Stimulated activated CD8-positive, alpha-beta memory T cell treated with anti-CD3 and anti-CD28 coated beads, Interleukin-4, amount 100 ng/mL, for 4 hours (primary cell): ENCODE measurements around the gene ATF6.
"Not testable (repeated sequence)": the region's sequence is repeated elsewhere in the genome, so short reads cannot be mapped to it uniquely, and the experiment has no call there.

ENCODE experiments used
- DNase-seq, 2 donors: peaks; one replicate each; pipeline ENCODE4 v3.0.0-alpha.2; 2020; ENCODE audit warnings: low read depth in 2 of 2, low spot score in 1 of 2

ATF6 gene, protein sequence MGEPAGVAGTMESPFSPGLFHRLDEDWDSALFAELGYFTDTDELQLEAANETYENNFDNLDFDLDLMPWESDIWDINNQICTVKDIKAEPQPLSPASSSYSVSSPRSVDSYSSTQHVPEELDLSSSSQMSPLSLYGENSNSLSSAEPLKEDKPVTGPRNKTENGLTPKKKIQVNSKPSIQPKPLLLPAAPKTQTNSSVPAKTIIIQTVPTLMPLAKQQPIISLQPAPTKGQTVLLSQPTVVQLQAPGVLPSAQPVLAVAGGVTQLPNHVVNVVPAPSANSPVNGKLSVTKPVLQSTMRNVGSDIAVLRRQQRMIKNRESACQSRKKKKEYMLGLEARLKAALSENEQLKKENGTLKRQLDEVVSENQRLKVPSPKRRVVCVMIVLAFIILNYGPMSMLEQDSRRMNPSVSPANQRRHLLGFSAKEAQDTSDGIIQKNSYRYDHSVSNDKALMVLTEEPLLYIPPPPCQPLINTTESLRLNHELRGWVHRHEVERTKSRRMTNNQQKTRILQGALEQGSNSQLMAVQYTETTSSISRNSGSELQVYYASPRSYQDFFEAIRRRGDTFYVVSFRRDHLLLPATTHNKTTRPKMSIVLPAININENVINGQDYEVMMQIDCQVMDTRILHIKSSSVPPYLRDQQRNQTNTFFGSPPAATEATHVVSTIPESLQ

DNA sequence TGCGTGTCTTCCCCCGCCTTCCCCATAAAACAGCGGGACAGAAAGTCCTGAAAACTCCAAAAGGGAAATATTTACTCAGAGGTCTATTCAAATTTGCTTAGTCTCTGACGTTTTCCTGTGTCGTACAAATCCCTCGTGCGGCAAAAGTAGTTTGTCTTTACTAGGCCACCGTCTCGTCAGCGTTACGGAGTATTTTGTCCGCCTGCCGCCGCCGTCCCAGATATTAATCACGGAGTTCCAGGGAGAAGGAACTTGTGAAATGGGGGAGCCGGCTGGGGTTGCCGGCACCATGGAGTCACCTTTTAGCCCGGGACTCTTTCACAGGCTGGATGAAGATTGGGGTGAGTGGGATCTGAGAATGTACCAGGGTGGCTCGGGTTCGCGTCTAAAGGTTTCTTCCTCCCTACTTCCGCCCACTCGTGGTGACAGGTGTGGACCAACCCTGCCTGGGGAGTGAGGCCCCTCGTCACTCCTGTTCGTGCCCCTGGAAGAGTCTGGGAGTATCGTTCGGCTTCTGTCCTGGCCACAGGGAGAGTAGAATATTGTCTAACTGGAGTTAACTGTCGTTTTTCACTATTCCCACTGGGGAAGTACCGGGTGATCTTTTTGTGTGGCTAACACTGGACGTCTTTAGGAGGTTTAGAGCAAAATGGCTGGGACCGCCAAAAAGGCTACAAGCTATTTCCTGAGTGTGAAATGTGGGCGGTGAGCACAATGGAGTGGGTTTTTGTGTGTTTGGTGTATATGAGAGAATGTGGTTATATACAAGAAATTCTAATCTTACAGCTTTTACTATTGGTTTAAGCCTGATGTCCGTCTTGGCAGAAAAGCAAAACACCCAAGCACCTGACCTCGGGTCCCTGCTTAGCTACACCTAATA, at the start of gene ATF6:
ATF6 (plus strand) TSS at position 219 of the 880 bp plus-strand sequence; CDS start at position 260, 41 bp downstream.
- DNase-seq: peak; percentile 56 to 60

DNA sequence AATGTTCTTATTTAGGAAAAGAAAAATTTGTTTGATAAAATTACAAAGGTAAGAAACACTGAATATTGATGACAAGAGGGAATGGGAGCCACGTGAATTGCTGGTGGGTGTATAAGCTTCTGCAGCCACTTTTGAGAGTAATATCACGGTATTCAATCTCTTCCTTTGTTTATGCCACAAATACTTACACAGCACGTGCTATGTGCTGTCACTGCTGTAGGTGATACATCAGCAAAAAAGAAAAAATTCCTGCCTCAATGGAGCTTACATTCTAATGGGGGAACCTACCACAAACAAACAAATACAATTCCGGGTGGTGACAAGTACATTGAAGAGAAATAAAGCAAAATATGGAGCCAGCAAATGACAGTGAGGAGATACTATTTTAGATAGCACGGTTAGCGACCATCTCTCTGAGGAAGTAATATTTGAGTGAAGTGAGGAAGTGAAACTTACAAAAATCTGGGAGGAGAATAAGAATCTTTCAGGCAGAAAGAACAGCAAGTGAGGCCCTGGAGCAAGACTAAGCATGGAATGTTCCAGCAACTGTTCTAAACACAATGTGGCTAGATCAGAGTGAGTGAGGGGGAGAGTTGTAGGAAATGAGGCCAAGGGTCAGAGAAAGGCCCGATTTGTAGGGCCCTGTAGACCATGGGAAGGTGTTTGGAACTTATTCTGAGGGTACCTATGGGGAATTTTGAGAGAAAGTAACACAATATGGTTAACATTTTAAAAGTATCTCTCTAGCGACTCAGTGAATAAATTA, 47.4 kb upstream of the ATF6 start:
- no peak for DNase-seq

DNA sequence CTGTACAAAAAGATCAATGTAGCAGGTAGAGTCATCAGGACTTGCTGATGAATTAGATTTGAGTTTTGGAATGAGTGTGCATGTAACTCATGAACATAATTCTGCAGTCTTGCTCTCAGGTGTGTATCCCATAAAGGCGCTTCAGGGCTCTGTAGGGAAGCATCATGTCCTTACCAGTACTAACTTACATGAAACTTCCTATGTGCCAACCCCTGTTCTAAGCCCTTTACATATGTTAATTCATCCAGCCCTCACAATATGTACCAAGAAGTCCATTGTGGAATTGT, 46.9 kb upstream of the ATF6 start:
- DNase-seq: no peak

DNA sequence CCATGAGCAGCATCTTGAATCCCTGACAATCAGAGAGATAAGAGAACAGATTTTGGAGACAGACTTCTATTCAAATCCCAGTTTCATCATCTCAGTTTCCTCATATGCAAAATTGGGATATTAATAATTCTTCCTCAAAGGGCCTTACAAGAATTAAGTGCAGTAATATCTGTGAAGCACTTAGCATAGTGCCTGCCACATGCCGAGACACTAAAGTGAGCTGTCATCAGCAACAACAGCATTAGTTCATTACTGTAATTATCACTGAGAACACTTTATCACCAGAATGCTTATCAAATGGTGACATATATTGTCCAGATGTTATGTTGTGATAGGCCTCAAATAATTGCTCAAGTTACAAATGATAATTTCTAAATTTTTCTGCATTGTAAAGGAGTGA, 45.7 kb upstream of the ATF6 start:
- no peak for DNase-seq

DNA sequence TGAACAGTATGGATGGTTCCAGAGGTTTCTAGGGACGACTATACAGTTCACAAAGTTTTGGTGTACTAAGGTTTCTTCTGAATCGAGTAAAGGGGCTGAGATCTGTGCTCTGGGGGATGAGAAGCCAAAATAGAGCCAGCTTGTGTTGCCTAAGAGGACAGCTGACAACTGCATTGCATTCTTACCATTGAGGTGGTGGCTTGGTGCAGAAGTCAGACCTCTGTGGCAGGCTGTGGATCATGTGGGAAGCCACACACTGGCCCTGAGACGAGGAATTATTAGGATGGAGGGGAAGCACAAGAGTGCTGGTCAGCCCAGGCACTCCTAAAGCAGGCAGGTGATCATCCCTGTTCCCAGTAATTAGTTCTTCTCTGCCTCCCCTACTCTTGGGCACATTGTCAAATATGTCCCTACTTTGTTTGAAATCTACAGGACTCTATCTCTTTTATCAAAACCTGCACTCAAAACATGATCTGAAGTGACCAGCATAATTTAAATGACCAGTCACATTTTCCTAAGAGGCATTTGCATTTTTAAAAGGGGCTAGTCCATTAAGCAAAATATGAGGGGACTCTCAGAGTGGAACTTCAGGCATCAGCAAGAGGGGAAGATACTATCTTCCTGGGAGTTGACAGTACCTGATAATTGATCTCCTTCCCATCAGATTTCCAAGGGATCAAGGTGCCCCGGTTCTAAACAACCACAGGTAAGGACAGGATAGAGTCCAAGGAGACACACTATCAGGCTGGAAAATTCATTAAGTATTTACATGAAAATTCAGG, 45.0 kb upstream of the ATF6 start, which contains the start of gene FCRLB:
FCRLB (plus strand) TSS at position 589 of the 782 bp plus-strand sequence. CDS start 1,129 bp downstream, outside the sequence.
- no peak for DNase-seq

DNA sequence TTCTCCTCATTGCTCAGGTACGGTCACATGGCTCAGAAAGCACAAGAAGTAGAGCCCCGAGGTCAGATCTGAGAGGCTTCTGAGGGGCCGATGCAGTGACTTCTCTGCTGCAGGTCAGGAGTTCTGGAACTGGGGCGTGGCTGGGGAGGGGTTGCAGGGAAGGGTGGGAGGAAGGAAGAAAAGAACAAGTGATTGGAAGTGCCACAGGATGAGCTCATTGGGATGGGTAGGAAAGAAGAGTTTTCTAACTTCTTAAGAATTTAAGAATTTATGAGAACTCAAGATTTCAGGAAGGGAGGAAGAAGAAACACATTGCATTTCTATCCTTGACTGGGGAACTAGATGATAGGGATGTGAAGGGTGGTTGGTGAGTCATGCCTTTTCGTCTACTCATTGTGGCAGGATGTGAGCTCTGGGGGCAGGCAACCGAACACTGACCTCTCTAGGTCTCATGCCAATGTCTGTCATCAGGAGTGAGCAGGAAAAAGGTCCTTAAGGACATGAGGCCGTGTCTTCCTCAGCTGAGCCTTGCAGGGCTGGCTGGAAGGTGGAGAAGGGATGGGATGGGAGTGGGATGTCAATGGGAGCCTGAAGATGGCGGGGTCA, 44.3 kb upstream of the ATF6 start:
- DNase-seq: no peak

DNA sequence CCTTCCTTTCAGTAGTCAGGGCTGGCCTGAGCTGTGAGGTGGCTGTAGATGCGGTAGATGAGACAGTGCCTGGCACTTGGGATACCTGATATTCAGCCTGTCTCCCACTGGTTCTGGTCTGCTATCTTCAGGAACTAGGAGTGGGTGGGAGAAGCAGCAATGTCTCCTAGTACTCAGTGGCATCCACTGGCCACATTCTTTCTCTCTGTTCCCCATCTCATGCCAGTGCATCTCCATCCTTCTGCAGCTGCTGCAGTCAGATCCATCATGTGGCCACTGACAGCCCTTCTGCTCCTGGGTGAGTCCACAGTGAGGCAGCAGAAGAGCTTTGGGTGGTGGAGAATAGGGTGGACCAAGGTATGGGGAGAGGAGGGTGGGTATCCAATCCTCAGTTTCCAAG, 43.7 kb upstream of the ATF6 start:
- DNase-seq: no peak

DNA sequence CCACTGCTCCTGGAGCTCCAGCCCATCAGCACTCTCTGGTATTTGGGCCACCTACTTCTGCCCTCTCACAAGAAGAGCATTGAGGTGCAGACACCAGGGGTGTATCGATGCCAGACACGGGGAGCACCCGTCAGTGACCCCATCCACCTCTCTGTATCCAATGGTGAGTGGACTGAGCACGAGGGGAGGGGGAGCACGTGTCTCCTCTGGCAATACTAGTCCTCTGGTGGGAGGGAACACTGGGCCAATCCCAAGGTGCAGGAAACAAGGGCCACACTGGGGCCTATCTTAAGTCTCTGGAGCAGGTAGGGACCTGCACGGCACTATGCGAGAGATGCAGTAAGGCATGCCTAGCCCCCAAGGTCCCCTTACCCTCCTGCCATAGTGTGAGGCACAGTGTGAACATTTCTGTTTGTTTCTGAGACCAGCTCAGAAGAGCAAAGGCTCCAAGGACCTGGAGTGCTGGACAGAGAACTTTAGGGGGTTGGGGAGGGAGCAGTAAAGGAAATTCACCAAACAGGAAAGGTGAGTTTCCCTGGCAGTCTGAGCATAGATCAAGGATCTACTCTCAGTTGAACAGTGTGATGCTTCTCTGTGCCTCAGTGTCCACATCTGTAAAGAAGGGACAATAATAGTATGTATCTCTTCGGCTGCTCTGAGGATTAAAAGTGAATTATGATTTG, 42.5 kb upstream of the ATF6 start:
- DNase-seq: no peak

DNA sequence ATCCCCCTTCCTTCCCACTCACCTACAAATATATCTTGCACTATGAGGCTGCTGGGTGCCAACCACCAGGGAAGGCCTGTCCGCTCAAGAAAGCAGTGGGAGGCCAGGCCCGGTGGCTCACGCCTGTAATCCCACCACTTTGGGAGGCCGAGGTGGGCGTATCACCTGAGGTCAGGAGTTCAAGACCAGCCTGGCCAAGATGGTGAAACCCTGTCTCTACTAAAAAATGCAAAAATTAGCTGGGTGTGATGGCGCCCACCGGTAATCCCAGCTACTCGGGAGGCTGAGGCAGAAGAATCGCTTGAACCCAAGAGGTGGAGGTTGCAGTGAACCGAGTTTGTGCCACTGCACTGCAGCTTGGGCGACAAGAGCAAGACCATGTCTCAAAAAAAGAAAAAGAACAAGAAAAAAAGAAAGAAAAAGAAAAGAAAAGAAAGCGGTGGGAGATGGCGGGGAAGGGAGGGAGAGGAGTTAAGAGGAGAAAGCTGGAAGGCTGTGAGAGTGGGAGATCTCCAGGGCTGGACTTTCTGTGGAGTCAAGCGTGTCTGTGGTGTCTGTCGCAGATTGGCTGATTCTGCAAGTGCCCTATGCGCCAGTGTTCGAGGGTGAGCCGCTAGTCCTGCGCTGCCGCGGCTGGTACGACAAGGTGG, 40.7 kb upstream of the ATF6 start:
- DNase-seq: not testable (repeated sequence)

DNA sequence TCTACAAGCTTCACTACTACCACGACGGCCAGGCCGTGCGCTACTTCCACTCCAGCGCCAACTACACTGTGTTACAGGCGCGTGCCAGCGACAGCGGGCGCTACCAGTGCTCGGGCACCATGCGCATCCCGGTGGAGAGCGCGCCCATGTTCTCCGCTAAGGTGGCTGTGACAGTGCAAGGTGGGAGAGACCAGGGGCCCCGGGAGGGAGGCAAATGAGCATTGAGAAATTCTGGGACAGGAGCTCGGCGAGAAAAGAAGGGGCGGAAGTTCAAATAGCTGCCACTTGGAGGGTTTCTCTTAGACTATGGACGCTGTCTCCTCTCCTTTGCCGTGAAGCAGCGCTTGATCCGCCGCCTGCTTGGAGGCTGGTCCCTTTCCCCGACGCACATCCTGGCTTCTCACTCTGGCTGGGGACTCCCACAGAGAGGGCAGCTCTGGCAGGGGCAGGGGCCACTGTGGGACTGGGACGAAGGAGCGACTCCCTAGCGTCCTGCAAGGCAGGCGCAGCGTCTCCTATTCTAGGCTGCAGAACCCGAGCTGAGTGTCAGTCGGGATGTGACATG, 40.1 kb upstream of the ATF6 start:
- no peak for DNase-seq

DNA sequence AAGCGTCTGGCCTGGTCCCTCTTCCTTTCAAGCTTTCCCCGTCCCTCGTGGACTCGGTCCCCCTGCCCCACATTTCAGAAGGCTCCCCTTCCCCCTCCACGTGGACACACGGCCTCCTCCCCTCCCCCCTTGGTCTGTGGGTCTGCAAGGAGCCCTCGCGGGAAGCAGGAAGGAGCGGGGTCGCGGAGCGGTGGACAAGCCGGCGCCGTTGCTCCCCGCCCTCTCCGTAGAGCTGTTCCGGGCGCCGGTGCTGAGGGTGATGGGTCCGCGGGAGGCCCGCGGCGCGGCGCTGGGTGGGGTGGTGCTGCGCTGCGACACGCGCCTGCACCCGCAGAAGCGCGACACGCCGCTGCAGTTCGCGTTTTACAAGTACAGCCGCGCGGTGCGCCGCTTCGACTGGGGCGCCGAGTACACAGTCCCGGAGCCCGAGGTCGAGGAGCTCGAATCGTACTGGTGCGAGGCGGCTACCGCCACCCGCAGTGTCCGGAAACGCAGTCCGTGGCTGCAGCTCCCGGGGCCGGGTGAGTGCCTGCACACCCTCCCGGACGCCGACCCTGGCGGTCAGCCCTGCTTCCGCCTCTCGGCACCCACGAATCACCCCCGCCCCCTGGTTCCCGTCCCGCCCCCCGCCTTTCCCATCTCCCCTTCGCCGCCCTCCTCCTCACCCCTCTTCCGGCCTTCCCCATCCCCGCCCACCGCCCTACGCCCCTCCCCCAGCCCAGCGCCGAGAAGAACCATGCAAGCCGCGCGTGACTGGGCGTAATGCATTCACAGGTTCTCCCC, 39.5 kb upstream of the ATF6 start:
- peak; percentile 25 to 64 for DNase-seq

DNA sequence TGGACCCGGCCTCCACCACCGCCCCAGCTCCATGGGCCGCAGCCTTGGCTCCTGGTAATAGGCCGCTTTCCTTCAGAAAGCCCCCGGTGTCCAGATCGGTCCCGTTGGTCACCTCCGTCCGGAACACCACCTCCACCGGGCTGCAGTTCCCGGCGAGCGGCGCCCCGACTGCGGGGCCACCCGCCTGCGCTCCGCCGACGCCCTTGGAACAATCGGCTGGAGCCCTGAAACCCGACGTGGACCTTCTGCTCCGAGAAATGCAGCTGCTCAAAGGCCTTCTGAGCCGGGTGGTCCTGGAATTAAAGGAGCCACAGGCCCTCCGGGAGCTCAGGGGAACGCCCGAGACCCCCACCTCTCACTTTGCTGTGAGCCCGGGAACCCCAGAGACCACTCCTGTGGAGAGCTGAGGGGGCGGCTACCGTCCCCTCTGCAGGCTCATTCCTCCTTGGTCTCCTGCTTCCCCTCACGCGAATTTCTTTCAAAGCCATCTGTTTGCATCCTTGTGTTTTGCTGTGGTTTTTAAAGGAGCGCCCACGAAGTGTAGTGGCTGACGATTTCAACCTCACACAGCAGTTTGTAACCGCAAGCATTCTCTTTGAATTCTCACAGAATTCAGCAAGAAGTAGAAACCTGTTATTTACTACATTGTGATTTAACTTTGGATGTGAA, 38.7 kb upstream of the ATF6 start:
- DNase-seq: peak in 1 of 2 donors; percentile 15

DNA sequence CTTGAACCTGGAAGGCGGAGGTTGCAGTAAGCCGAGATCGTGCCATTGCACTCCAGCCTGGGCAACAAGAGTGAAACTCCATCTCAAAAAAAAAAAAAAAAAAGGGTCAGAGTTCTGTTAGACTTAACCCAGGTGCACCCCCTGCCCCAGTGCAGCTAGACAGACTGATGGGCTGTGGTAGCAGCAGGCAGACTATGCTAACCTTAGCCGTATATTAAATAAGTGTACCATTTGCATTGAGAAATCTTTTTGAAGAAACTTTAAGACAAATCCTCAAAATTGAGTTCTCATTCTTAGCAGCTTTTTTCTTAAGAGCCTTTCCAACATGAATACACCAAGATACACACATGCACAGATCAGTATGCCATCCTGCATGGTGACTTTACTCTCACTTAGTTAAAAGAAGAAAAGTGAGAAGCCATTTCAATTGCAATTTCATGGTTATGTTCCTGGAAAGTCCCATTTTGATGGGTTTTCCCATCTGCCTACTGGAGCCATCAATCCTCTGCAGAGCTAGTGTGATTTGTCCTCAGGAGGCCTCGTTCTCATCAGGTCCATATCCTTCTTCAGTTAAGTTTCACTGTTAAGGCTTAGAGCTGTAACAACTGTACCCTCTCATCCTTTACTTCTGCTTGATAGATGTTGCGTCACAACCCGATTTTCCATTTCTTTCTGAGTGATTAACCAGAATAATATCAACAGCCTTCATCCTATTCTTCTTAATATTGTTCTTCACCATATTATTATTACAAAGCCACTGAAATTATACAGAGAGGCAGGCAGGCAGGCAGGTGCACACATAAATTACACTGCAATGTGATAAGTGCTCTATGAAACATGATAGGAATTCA, 37.5 kb upstream of the ATF6 start:
- no peak for DNase-seq

DNA sequence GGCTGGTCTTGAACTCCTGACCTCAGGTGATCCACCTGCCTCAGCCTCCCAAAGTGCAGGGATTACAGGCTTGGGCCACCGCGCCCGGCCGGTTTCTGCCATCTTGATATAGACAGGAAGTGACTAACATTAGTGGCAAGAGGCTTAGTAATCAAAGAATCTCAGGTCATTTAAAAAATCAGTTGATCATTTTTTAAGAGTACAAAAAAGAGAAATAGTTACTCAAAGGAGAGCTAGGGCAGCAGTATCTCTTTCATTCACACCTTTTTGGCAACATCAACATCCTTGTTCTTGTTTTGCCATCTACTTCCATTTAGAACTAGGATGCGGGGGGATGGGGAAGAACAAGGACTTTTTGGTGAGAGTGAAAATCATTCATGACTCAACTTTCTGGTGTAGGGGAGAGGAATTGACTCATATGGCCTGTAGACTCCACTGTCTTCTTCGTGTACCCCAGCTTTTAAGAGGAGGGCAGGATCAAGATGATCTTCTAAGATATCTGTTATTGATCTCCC, 36.0 kb upstream of the ATF6 start:
- DNase-seq: no peak

DNA sequence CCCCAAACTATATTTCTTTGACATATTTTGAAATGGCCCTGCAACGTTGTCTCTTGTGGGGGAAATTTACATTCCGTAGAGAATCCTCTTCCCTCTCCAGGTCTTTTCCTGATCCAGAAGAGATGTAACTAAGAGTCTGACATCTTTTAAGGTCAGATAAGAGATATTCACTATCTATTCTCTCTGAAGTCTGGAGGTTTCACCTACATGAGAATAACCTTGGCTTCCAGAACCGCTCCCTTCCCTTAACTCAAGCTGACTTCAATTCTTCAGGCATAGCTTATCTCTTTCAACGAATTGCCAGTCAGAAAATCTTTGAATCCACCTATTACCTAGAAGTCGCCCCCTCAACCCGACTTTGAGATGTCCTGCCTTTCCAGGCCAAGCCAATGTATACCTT, 34.9 kb upstream of the ATF6 start:
- DNase-seq: no peak
